Fibroblast of upper back skin (primary cell): ENCODE data around the gene ASB15.
A peak's percentile ranks its signal among the peaks of the same experiment; 100 is the strongest.

Experiments used
- DNase-seq: peaks from one replicate; pipeline ENCODE4 v3.0.0-alpha.2; 2013

Gene ASB15

DNA sequence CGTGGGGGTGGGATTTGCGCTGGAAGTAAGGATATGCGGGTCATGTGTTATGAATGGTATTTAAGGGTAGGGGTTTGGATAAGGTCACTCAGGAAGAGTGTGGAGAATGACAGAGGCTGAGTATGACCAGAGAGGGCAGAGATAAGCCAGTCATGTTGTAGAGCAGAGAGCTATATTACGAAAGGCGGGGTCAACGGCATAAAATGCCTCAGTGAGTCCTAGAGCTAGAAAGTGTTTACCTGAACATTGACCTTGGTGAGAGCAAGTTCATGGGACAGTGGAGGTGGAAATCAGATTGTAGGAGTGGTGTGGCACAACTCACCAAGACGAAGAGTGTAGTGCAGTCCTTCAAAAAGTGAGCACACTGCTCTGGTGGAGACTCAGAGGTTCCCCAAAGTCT is 67.9 kb downstream of the ASB15 start:
- no peak for DNase-seq

- DNase-seq: no peak
These were observed 71.6 kb downstream of the ASB15 start for GRCh38 chr7:123673137-123673732.

DNA sequence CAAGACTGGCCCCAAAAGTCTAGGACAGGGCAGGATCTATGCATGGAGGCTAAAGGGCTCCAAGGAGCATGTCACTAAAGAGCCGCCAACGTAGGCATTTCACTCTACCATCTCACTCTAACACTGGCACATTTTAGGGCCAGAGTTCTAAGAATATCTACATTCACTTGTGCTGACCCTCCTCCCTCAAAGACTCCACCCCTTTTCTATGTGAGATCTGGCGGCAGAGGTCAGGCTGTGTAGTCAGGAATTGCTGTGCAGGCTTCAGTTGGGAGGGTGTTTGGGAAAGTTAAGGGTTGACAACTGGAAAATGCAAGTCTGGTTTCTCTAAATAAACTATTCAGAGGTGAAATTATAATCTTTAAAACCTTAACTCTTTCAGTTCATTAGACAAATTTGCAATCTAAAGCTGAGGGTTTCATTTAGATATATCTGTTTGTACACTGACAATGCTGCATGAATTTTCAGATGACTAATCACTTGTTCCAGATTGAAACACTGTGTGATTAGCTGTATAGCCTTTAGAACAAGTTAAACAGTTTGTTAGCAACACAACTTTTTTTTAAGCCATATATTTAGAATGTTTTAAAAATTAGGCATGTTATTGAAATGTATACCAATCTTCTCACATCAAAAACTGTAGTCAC is 72.3 kb downstream of the ASB15 start:
- no peak for DNase-seq

DNA sequence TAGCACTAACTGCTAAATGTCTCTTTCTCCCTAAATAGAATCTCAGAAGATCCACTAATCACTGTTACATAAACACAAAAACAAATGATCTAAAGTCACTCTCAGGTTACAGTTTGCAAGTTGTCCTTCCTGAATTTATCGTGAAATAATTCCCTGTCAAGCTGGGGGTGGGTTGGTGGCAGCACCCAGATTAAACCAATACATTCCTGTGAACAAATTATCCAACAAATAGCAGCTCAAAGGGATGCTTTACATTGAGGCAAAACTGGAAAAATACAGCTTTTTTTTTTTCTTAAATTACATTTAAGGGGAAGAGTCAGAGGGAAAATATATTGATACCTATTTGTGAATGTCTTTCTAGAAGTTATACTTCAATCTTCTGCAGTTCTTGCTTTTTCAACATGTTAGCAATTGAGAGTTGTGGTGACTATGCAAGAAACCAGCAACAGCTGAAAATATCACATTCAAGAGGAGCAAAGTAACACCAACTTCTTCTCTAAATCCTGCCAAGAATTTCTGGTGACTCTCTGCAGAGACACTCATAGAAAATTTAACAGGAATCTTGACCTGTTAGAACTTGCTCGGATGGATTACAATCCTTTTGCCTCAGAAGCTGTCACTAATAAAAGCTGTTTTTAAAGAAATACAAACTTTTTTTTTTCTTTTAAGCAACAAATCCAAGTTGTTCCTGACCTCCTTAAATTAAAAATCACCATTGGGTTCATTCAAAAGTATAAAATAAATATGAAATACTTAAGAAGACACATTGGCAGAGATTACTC is 73.0 kb downstream of the ASB15 start:
- peak; percentile 53 for DNase-seq

GRCh38 chr7:123675181-123675473 is 73.5 kb downstream of the ASB15 start:
- DNase-seq: peak; percentile 60

- DNase-seq: no peak
These were observed 75.6 kb downstream of the ASB15 start for GRCh38 chr7:123677061-123677715.

- no peak for DNase-seq
These were observed 78.0 kb downstream of the ASB15 start for GRCh38 chr7:123679614-123680013.

DNA sequence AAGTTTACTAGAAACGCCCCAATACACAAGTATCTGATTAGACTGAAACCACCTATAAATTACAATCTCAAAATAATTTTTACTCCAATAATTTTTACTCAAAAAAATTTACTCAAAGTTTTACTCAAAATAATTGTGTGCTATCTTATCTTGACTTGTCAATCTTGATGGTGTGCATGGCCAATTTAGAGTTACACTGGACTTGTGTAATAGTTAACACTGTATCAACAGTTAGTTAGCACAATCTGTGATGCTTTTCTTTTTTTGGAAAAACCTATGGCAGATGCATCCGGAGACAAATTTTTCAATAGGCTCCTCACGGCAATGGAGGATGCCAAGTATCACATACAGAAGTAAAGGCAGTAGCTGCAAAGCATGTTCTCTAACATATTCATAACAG is 79.0 kb downstream of the ASB15 start:
- DNase-seq: no peak

DNA sequence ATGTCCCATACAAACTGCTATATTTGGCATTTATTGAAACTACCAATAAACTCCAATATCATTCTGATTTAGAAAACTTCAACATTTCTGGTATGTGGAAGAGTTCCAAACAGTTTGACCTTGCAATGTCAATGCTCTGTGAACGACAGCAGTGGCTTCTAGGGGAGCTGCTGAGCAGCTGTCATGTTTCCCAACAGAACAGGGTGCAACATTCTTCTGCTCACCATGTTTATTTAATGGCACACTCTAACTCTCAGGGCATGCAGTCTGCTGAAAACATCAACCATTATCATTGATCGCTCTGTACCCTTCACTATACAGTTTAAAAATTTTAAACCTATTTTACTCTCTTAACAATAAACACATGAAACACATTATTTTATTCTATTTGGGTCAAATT is 79.9 kb downstream of the ASB15 start:
- no peak for DNase-seq

DNA sequence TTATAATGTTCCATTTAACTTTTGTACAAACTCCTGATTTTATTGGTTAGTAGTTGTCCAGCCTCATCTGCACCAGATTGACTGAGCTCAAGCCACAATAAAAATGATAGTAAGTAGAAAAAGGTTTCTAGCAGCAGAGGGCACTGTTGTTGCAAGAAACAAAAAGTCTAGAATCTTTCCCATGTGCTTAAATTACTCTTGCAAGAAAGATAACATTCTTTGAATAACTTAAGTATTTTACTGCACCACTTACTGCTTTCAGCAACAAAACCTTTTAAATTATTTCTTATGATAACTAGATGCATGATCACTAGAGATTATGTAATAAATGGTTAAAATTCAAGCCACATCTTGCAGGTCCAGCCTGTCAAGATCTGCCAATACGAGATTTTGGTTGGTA is 81.1 kb downstream of the ASB15 start:
- peak; percentile 72 for DNase-seq

DNA sequence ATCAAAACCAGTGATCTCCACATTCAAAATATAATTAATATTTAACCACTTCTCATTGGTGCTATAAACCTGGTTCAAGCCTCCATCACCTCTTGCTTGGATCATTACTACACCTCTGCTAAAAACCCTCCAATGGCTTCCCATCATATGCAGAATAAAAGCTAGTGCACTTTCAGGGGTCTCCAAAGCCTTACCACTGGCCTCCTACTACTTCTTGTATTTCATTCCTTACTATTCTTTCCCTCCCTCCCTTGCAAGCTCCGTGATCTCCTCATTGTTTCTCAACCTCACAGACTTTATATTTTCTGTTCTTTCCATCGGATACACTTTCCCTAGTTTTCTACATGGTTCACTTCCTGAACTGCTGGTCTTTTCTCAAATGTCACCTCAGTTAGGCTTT is 85.5 kb downstream of the ASB15 start:
- DNase-seq: no peak

- no peak for DNase-seq
These were observed 86.1 kb downstream of the ASB15 start for GRCh38 chr7:123687727-123688126.
